ENCODE measurements around the gene ADCY4. TPM values are rescaled to one million over a fixed set of nuclear protein-coding genes. Genes with fewer than 3 reads are reported as not detected.

Gene ADCY4
- total and polyA plus RNA-seq, 10 of the 15 experiments (the other 5 are each of a cell fraction or from before 2014, with no cell fraction given) = 0.05 to 0.87 (median 0.21) TPM; not detected in 1

DNA sequence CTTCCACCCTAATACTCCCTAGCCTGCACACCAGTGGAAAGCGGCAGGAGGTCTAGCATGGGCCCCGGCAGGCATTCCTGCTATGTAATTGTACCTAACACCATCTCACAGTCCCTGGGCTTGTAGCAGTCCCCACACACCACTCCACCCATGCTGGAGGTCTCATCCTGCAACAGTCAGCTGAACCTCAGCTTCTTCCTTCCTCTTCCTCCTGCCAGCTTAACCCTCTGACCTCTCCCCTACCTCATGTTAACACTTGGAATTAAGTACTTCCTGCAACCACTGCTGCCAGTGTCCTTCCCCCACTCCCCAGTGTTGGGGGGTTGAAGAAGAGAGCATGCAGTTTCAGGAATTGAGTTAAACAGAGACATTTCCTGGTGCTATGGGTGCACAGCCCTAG is 7.6 kb downstream of the ADCY4 start:
- peaks cover 1% of the 10 kb centered on the region for H3K4me1 ChIP-seq (ENCODE audit: control insufficient read depth, insufficient read depth, low read length)

More for the DNA sequence above, 7.6 kb downstream of the ADCY4 start:
- no peak for DNase-seq (ENCODE audit: low read depth, low spot score)
- no TSS peak for BruUV-seq (replicated peaks)
- in situ Hi-C loops (cut with MboI) (no loop called here), intact Hi-C loops (cut with micrococcal nuclease; ENCODE audit: unreplicated experiment) (no loop called here)
- SMC1A ChIA-PET (ENCODE audit: uncharacterized antibody, unreplicated experiment) = interaction anchor here (0.7 to 1.6 kb wide), 3 partner anchors 104 to 219 kb away, joined by 3 to 6 read pairs (median 3); no protein-coding TSS in a partner anchor
- Histone ChIP-seq H4K20me1 (ENCODE audit: control insufficient read depth, insufficient read depth) (no peaks in the 10 kb centered on the region), H3K27ac (ENCODE audit: control insufficient read depth, insufficient read depth) (no peak overlapping the region), H3K27me3 (replicated peaks in 1 of 2; ENCODE audit: control insufficient read depth in 2 of 2, insufficient read depth in 2 of 2, low read length in 1 of 2) (no peaks in the 10 kb centered on the region), H3K79me2 (ENCODE audit: control insufficient read depth, insufficient read depth, low read length) (no peaks in the 10 kb centered on the region), H3K36me3 (ENCODE audit: control insufficient read depth in 2 of 2, insufficient read depth in 2 of 2, low read length in 1 of 2) (no peaks in the 10 kb centered on the region), H3K4me2 (ENCODE audit: control insufficient read depth, insufficient read depth) (no peak overlapping the region), H3K9me3 (replicated peaks; ENCODE audit: control insufficient read depth, insufficient read depth, low read length) (no peaks in the 10 kb centered on the region), H3K4me3 (no peak overlapping the region), H2AFZ (ENCODE audit: control insufficient read depth, low read depth, low read length) (no peak overlapping the region), H3K9ac (ENCODE audit: control insufficient read depth, insufficient read depth, low read length) (no peak overlapping the region)
- no peak for TF ChIP-seq SP1 (IDR thresholded peaks at IDR 0.05; ENCODE audit: low read depth, low read length)
- TF ChIP-seq NRF1 (conservative IDR thresholded peaks at IDR 0.05; ENCODE audit: low read depth, low read length) = no peak
- no peak for TF ChIP-seq DPF2 (IDR thresholded peaks at IDR 0.05)
- TF ChIP-seq SREBF2 (IDR thresholded peaks at IDR 0.05; ENCODE audit: low read length) = no peak
- TF ChIP-seq SUZ12 (IDR thresholded peaks at IDR 0.05; ENCODE audit: unreplicated experiment) = no peak
- TF ChIP-seq SMARCA5 (IDR thresholded peaks at IDR 0.05) = no peak
- TF ChIP-seq CHD1 (IDR thresholded peaks at IDR 0.05; ENCODE audit: low read depth, low read length) = no peak
- TF ChIP-seq RUNX3 (IDR thresholded peaks at IDR 0.05; ENCODE audit: low read length) = no peak
- TF ChIP-seq PAX5 (IDR thresholded peaks at IDR 0.05; ENCODE audit: borderline replicate concordance, low read depth, low read length) = no peak
- TF ChIP-seq ZNF217 (IDR thresholded peaks at IDR 0.05) = no peak
- no peak for TF ChIP-seq NR2C1 (IDR thresholded peaks at IDR 0.05)
- TF ChIP-seq, protein P1, sequence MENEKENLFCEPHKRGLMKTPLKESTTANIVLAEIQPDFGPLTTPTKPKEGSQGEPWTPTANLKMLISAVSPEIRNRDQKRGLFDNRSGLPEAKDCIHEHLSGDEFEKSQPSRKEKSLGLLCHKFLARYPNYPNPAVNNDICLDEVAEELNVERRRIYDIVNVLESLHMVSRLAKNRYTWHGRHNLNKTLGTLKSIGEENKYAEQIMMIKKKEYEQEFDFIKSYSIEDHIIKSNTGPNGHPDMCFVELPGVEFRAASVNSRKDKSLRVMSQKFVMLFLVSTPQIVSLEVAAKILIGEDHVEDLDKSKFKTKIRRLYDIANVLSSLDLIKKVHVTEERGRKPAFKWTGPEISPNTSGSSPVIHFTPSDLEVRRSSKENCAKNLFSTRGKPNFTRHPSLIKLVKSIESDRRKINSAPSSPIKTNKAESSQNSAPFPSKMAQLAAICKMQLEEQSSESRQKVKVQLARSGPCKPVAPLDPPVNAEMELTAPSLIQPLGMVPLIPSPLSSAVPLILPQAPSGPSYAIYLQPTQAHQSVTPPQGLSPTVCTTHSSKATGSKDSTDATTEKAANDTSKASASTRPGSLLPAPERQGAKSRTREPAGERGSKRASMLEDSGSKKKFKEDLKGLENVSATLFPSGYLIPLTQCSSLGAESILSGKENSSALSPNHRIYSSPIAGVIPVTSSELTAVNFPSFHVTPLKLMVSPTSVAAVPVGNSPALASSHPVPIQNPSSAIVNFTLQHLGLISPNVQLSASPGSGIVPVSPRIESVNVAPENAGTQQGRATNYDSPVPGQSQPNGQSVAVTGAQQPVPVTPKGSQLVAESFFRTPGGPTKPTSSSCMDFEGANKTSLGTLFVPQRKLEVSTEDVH (IDR thresholded peaks at IDR 0.05; ENCODE audit: low read depth, partially characterized antibody) = no peak
- no peak for TF ChIP-seq RFX5 (IDR thresholded peaks at IDR 0.05; ENCODE audit: low read depth, low read length)
- TF ChIP-seq EZH2 (IDR thresholded peaks at IDR 0.05; ENCODE audit: borderline replicate concordance, control insufficient read depth, low read depth, low read length) = no peak
- no peak for TF ChIP-seq NR2C2 (IDR thresholded peaks at IDR 0.05; ENCODE audit: borderline replicate concordance, control insufficient read depth, insufficient read length, low read depth)
- TF ChIP-seq, protein P2, sequence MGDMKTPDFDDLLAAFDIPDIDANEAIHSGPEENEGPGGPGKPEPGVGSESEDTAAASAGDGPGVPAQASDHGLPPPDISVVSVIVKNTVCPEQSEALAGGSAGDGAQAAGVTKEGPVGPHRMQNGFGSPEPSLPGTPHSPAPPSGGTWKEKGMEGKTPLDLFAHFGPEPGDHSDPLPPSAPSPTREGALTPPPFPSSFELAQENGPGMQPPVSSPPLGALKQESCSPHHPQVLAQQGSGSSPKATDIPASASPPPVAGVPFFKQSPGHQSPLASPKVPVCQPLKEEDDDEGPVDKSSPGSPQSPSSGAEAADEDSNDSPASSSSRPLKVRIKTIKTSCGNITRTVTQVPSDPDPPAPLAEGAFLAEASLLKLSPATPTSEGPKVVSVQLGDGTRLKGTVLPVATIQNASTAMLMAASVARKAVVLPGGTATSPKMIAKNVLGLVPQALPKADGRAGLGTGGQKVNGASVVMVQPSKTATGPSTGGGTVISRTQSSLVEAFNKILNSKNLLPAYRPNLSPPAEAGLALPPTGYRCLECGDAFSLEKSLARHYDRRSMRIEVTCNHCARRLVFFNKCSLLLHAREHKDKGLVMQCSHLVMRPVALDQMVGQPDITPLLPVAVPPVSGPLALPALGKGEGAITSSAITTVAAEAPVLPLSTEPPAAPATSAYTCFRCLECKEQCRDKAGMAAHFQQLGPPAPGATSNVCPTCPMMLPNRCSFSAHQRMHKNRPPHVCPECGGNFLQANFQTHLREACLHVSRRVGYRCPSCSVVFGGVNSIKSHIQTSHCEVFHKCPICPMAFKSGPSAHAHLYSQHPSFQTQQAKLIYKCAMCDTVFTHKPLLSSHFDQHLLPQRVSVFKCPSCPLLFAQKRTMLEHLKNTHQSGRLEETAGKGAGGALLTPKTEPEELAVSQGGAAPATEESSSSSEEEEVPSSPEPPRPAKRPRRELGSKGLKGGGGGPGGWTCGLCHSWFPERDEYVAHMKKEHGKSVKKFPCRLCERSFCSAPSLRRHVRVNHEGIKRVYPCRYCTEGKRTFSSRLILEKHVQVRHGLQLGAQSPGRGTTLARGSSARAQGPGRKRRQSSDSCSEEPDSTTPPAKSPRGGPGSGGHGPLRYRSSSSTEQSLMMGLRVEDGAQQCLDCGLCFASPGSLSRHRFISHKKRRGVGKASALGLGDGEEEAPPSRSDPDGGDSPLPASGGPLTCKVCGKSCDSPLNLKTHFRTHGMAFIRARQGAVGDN (IDR thresholded peaks at IDR 0.05) = no peak
- no peak for TF ChIP-seq MEF2A (IDR thresholded peaks at IDR 0.05; ENCODE audit: insufficient read depth, low read depth, low read length)
- TF ChIP-seq ZNF207 (IDR thresholded peaks at IDR 0.05; ENCODE audit: borderline replicate concordance) = no peak
- CTCF ChIA-PET = interaction anchor here (0.8 to 16.6 kb wide), 9 partner anchors 9 to 112 kb away, joined by 3 to 452 read pairs (median 5); partner anchors contain the start of genes CBLN3, CIDEB, KHNYN and LTB4R
- POLR2A ChIA-PET = interaction anchor here (0.6 to 1.4 kb wide), 4 partner anchors 15 to 103 kb away, joined by 3 to 7 read pairs (median 4); partner anchors contain the start of gene KHNYN
- 46% methylated on average over 2 of the region's 2 CpGs for WGBS (ENCODE audit: insufficient coverage, insufficient replicate concordance, low lambda C conversion rate, missing lambda C conversion rate)
- no peak for FAIRE-seq
- ATAC-seq = no peak
- RAD21 ChIA-PET (ENCODE audit: unreplicated experiment) = interaction anchor here (1.1 to 3.9 kb wide), 4 partner anchors 18 to 104 kb away, joined by 3 to 26 read pairs (median 4); partner anchors contain the start of gene TINF2
